ENCODE measurements around the gene PFKFB4. TPM values are rescaled to one million over a fixed set of nuclear protein-coding genes. Genes with fewer than 3 reads are reported as not detected.
"Not testable (repeated sequence)": the region's sequence is repeated elsewhere in the genome, so short reads cannot be mapped to it uniquely, and the experiment has no call there.

The PFKFB4 gene
- total and polyA plus RNA-seq, 10 donors, result 2.0 to 43.1 (median 19.4) TPM

DNA sequence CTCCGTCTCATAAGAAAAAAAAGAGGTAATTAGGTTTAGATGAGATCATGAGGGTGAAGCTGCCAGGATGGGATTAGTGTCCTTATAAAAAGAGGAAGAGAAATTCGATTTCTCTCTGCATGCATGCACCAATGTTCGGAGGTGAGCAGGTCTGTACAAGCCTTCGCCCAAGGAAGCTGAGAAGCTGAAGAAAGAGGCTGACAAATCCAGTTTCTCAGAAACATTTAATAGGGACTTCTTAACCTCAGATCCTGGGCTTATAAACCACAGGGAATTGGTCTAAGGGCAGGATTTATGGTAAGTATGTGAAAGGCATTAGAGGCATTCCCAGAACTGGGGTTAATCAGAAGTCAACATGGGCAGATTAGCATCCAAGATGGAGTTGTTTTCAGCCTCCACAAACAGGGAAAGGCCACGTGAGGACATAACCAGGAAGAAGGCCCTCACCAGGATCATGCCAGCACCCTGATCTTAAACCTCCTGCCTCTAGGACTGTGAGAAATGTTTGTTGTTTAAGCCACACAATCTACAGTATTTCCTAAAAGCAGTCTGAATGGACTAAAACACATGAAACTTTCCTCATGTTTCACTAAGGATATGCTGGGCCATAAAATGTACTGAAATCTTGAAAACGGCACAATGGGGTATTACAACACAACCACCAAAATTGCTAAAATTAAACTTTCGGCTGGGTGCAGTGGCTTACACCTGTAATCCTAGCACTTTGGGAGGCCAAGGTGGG is 64.0 kb downstream of the PFKFB4 start:
- Histone ChIP-seq H3K4me1 (peaks cover 0 to 12% (median 9%) of the 10 kb centered on the region in 6 donors), H3K27ac (peak overlapping the region in 3 of 8 donors; percentile 32 to 42 (median 33)), H3K4me3 (no peak overlapping the region), H3K27me3 (replicated peaks in 1 of 7) (no peaks in the 10 kb centered on the region), H3K9me3 (no peaks in the 10 kb centered on the region), H3K36me3 (peaks cover 0 to 76% (median 8%) of the 10 kb centered on the region in 6 donors)
- WGBS, 5 donors, result 54 to 72% (median 65%) methylated on average over 7 of the region's 7 CpGs
- TF ChIP-seq, protein P1, sequence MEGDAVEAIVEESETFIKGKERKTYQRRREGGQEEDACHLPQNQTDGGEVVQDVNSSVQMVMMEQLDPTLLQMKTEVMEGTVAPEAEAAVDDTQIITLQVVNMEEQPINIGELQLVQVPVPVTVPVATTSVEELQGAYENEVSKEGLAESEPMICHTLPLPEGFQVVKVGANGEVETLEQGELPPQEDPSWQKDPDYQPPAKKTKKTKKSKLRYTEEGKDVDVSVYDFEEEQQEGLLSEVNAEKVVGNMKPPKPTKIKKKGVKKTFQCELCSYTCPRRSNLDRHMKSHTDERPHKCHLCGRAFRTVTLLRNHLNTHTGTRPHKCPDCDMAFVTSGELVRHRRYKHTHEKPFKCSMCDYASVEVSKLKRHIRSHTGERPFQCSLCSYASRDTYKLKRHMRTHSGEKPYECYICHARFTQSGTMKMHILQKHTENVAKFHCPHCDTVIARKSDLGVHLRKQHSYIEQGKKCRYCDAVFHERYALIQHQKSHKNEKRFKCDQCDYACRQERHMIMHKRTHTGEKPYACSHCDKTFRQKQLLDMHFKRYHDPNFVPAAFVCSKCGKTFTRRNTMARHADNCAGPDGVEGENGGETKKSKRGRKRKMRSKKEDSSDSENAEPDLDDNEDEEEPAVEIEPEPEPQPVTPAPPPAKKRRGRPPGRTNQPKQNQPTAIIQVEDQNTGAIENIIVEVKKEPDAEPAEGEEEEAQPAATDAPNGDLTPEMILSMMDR (IDR thresholded peaks at IDR 0.05 in 8 of 11, conservative IDR thresholded peaks at IDR 0.05 in 3 of 11), result no peak
- TF ChIP-seq POLR2AphosphoS5 (IDR thresholded peaks at IDR 0.05), result peak in 1 of 3 donors; percentile 23
- DNase-seq, result no peak
- intact Hi-C loops (cut with DNase I; ENCODE audit: low total_unique reads), result no loop called here

DNA sequence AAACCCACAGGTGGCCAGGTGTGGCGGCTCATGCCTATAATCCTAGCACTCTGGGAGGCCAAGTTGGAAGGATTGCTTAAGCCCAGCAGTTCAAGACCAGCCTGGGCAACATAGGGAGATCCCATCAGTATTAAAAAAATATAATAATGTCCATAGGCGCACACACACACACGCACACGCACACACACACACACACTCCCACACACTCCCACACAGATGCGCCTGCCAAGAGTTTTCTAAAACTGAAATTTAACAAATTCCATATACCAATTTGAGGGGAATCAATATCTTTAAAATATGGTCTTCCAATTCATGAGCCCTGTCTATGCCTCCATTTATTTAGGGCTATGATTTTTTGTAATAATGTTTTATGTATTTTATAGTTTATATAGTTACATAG is 69.7 kb downstream of the PFKFB4 start:
- Histone ChIP-seq H3K27me3 (replicated peaks in 1 of 7) (no peaks in the 10 kb centered on the region), H3K4me1 (no peaks in the 10 kb centered on the region), H3K9me3 (no peaks in the 10 kb centered on the region), H3K27ac (no peak overlapping the region), H3K36me3 (peaks cover 0 to 22% (median 0%) of the 10 kb centered on the region in 6 donors), H3K4me3 (no peak overlapping the region)
- no peak for DNase-seq
- 84 to 94% (median 93%) methylated on average over 5 of the region's 5 CpGs for WGBS, 5 donors
- TF ChIP-seq POLR2A (IDR thresholded peaks at IDR 0.05) (no peak), POLR2AphosphoS5 (IDR thresholded peaks at IDR 0.05) (no peak)
- TF ChIP-seq, protein P1 (IDR thresholded peaks at IDR 0.05 in 8 of 11, conservative IDR thresholded peaks at IDR 0.05 in 3 of 11), result no peak
- intact Hi-C loops (cut with DNase I; ENCODE audit: low total_unique reads), result no loop called here

DNA sequence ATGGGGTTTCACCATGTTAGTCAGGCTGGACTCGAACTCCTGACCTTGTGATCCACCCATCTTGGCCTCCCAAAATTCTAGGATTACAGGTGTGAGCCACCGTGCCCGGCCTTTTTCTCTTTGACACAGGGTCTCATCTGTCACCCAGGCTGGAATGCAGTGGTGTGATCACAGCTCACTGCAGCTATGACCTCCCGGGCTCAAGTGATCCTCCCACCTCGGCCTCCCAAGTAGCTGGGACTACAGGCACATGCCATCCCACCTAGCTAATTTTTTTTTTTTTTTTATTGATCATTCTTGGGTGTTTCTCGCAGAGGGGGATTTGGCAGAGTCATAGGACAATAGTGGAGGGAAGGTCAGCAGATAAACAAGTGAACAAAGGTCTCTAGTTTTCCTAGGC is 73.8 kb downstream of the PFKFB4 start:
- H3K4me3 ChIP-seq; H3K27me3 ChIP-seq (replicated peaks in 1 of 7); H3K27ac ChIP-seq; H3K9me3 ChIP-seq; intact Hi-C loops (cut with DNase I; ENCODE audit: low total_unique reads): not testable (repeated sequence)
- peak; percentile 21 for DNase-seq
- WGBS, 5 donors, result 91 to 96% (median 94%) methylated on average over 6 of the region's 6 CpGs
- peaks cover 7 to 30% (median 23%) of the 10 kb centered on the region in 6 donors for H3K4me1 ChIP-seq
- peaks cover 0 to 28% (median 0%) of the 10 kb centered on the region in 6 donors for H3K36me3 ChIP-seq

DNA sequence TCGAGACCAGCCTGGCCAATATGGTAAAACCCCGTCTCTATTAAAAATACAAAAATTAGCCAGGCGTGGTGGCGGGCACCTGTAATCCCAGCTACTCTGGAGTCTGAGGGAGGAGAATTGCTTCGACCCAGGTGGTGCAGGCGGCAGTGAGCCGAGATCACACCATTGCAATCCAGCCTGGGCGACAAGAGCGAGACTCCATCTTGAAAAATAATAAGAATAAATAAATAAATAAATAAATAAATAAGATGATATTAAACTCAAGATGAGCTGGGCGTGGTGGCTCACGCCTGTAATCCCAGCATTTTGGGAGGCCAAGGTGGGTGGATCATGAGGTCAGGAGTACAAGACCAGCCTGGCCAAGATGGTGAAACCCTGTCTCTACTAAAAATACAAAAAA is 75.7 kb downstream of the PFKFB4 start:
- H3K9me3 ChIP-seq; intact Hi-C loops (cut with DNase I; ENCODE audit: low total_unique reads); H3K4me3 ChIP-seq; H3K27ac ChIP-seq; H3K27me3 ChIP-seq (replicated peaks in 1 of 7): not testable (repeated sequence)
- H3K4me1 ChIP-seq, result peaks cover 7 to 49% (median 34%) of the 10 kb centered on the region in 6 donors
- 92 to 98% (median 94%) methylated on average over 11 of the region's 11 CpGs for WGBS, 5 donors
- peak; percentile 31 for DNase-seq
- H3K36me3 ChIP-seq, result peaks cover 0 to 48% (median 0%) of the 10 kb centered on the region in 6 donors

DNA sequence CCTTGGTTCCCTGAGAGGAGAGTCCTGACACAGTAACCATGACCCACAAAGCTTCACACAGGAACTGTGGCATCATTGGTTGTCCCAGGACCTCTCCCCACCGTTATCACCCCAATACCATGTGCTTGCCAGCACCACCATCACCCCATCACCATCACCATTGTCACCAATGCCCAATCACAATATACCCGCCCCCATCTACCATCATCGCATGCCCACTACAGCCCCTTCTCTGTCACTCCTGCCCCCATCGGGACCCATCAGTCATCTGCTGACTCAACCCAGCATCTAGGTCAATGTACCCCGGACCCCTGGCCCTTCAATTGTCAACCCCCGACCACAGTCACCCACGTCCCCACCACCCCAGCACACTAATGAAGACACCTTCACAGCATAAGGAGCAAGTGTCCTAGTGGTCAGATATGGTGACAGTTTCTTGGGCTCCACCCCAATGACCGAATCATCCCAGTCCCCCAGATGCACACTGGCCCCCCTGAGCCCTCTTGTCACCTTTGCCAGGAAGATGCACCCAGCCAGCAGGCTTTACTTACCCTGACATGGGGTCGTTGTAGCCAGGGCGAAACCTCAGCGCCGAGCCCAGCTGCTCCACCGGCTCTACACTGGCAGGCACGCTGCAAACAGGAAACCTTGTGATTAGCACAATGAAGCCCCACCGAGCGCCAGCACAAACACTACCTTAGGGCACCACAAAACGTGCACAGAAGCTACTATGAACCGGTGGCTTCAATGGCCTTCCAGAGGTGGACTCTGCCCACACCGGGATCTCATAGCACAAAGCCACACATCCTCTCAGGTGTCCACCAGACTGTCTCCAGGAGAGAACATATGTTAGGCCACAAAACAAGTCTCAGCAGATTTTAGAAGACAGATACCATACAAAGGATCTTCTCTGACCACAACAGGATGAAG is 77.7 kb downstream of the PFKFB4 start:
- Histone ChIP-seq H3K27me3 (replicated peaks in 1 of 7) (no peaks in the 10 kb centered on the region), H3K4me3 (peak overlapping the region in 5 of 8 donors; percentile 2 to 64 (median 21)), H3K27ac (peak overlapping the region; percentile 41 to 99 (median 83)), H3K9me3 (no peaks in the 10 kb centered on the region), H3K4me1 (peaks cover 7 to 69% (median 43%) of the 10 kb centered on the region in 6 donors), H3K36me3 (peaks cover 0 to 57% (median 0%) of the 10 kb centered on the region in 6 donors)
- intact Hi-C loops (cut with DNase I; ENCODE audit: low total_unique reads), result no loop called here
- TF ChIP-seq, protein P1 (IDR thresholded peaks at IDR 0.05 in 8 of 11, conservative IDR thresholded peaks at IDR 0.05 in 3 of 11), result peak in 2 of 11 experiments; percentile 8 to 9
- peak in 2 of 3 donors; percentile 52 to 55 for TF ChIP-seq POLR2AphosphoS5 (IDR thresholded peaks at IDR 0.05)
- no peak for TF ChIP-seq POLR2A (IDR thresholded peaks at IDR 0.05)
- 40 to 48% (median 44%) methylated on average over 19 of the region's 19 CpGs for WGBS, 5 donors
- DNase-seq, result peak; percentile 90

All from spleen (tissue), 11 donors.